GM18505 (cell line): ENCODE results near the gene VNN1.
"Not testable (repeated sequence)": the region's sequence is repeated elsewhere in the genome, so short reads cannot be mapped to it uniquely, and the experiment has no call there.

ENCODE experiments used
- ATAC-seq: cut with Tn5 transposase; IDR thresholded peaks from one replicate; pipeline ENCODE4 v1.9.1; 2021; ENCODE audit not compliant: unreplicated experiment
- POLR2A ChIP-seq: IDR thresholded peaks from 4 replicates; pipeline ENCODE4 v1.6.1; 2011; ENCODE audit warnings: borderline replicate concordance; ENCODE audit not compliant: insufficient read depth, insufficient read length; ENCODE audit errors: extremely low read depth

Gene VNN1

DNA sequence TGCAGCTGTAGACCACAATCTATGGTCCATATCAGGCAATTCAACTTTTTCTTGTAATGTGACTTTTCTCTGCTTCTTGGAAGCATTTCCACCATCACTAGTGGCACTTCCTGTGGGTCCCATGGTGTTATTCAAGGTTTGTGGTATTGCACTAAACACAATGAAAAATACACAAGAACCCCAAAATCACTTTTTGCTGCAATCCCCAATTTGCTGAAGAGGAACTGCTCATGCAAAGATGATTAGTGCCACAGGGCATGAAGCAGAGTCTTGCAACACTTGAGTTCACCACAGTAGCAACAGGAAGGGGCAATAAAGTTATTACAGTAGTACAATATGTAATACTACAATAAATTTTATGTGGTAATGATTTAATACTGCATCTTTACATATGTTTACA is 38.1 kb downstream of the VNN1 start:
- no peak for ATAC-seq

DNA sequence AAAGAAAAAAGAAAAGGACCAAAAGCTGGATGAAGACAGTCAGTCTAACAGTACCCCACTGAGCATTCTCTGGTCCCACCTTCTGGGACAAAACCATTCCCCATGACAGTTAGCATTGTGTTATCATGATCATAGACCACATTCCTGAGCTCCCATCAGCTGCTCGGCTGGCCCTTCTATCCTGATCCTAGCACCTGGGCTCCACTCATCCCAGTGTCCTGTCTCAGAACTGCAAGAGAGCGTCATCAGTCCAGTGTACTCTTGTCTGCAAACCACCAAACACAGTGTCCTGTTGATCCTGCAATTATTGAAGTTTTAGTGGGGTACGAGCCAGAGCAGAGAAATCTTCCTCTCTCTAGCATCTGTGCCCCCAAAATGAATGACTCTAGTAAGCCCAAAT is 38.9 kb downstream of the VNN1 start:
- TF ChIP-seq POLR2A, result no peak

More for the DNA sequence above, 38.1 kb downstream of the VNN1 start:
- no peak for TF ChIP-seq POLR2A

DNA sequence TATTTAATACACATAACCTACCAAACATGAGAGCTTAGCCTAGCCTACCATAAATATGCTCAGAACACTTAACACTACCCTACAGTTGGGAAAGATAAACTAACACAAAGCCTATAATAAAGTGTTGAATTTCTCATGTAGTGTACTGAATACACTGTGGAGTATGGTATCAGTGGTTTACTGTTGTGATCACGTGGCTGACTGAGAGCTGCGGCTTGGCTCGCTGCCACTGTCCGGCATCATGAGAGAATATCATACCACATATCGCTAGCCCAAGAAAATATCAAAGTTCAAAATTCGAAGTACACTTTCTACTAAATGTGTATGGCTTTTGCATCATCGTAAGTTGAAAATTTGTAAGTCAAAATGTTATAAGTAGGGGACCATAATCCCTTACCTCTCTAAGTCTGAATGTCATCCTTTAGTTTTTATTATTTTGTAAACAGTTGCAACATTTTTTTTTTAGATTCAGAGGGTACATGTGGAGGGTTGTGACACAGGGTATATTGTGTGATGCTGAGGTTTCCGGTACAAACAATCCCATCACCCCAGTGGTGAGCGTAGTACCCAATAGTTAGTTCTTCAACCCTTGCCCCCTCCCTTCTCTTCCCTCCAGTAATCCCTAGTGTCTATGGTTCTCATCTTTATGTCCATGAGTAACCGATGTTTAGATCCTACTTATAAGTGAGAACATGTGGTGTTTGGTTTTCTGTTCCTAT is 40.3 kb downstream of the VNN1 start:
- ATAC-seq, result no peak
- TF ChIP-seq POLR2A, result no peak

More for the DNA sequence above, 38.9 kb downstream of the VNN1 start:
- ATAC-seq, result no peak

DNA sequence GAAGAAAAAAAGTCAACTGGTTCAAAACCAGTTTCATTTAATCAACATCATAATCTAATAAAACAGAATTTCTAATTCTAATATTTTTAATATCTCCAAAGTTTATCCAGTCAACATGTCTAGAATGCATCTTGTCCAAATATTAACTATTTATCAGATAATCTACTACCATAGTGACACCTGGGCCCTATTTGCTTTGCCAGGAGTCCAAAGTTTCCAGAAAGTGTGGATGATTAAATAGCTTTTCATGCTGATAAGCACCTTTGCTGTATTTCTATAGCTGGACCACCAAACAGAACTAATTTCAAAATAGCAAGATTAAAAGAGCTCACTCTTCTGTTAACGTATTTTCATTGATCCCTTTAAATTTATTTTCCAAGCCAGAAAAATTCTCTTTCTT is 42.6 kb downstream of the VNN1 start:
- TF ChIP-seq POLR2A, result no peak
- no peak for ATAC-seq

DNA sequence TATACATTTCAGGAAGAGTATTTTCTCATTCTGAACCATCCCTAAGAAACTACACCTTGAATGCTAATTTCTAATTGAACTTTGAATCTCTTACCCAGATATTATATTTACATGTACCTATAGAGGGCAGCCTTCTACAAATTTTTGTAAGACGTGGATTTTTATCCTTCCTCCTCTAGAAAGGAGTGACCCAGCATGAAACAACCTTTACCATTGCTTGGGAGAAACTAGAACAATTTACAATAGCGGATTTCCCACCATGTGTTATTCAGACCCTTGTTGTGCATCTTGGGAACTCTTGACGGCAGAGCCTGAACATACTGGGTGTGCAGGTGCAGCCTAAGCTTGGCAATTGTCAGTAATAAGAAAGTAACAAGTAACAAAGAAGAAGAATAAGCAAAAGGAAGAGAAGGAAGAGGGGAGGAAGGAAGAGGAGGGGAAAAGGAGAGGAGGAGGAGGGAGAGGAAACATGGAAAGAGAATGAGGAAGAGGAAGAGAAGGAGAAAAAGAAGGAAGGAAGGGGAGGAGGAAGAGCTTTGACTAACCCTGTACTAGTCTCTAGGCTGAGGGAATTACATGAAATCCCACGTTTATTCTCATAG is 44.1 kb downstream of the VNN1 start:
- TF ChIP-seq POLR2A, result no peak

DNA sequence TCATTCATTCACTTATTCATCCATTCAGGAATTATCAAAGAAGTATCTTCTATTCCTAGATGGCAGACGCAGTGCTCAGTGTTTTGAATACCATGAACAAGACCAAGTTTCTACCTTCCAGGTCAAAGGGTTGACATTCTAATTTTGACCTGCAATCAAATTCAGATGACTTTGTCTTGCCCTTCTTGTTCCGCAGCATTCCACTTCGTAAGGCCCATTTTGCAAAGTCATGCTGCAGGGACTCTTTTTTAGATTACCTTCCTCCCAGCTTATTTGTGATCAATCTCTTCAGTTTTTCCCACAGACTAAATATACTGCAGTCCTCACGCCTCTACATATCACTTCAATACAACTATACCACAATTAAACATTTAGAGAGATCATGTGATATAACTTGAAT is 47.7 kb downstream of the VNN1 start:
- ATAC-seq, result no peak
- TF ChIP-seq POLR2A, result no peak

More for the DNA sequence above, 44.1 kb downstream of the VNN1 start:
- ATAC-seq, result no peak

DNA sequence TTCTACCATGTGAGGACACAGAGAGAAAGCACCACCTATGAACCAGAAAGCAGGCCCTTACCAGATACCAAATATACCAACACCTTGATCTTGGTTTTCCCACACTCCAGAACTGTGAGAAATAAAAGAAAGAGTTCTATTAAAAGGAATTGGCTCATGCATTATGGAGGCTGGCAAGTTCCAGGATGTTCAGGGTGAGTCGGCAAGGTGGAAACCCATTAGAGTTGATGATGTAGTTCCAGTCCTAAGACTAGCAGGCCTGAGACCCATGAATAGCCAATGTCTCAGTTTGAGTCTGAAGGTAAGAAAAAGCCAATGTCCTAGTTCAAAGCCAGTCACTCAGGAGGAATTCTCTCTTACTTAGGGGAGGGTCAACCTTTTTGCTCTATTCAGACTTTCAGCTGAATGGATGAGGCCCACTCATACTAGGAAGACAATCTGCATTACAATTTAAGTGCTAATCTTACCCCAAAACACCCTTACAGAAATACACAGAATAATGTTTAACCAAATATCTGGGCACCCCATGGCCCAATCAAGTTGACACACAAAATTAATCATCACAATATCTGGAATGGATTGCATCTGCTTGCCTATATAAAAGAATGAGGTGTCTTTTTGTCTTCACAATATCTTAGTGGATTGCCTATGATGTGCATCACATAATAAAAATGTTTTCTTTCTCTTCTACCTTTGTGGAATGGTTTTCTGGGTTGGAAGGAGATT is 49.4 kb downstream of the VNN1 start:
- no peak for ATAC-seq
- TF ChIP-seq POLR2A, result no peak

DNA sequence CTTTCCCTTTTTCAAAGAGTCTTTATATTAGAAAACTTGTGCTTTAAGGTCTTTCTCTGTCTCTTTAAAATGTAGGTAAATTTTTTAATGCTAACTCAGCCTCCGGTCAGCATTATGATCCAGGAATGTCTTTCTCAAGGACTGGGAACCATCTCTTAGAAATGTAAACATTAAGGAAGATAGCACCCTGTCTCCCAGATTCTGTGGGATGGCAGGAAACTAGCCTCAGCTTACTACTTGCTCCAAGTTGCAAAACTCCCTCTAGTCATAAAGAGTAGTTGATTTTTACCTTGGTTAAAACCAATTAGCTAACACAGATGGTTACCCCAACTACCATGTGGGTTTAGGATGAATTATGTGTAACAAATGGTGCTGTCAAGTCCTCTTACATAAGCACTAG is 50.2 kb downstream of the VNN1 start:
- TF ChIP-seq POLR2A, result no peak
- no peak for ATAC-seq

DNA sequence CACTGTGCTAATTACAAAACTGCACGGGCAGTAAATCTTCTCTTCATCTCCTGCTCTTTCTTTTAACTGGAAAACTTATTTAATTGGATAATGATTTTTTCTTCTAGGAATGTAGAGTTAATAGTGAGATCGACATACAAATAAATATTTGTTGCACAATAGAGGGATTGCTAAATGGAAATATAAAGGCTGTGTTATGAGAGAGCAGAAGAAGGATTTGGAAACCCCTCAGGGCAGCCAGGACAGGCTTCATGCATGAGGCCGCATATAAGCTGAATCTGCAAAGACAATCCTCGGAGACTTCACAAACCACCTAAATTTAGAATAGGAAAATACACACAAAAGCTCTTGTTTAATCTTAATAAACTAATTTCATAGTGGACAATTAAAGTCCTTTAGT is 51.9 kb downstream of the VNN1 start:
- ATAC-seq, result no peak

DNA sequence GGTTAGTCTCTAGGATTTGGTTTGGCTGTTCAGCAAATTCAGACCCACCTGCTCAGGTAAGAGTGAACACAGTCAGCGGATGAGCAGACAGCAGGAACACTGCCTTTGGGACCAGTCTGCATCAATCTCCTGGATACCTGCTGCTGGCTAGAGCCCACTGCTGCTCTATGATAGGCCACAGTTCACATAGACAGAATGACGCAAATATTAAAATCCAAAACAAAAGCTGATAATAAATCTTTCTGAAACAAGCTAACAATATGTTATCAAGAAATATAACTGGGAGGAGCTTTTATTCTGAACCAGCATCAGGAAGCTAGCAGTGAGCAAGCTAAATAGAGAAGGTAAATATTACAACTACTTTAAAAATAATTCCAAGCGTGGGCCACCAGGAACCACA is 54.8 kb downstream of the VNN1 start, which contains the start of gene TAAR1:
Gene TAAR1 (minus strand): TSS at position 101 of the 400 bp plus-strand sequence. CDS start 13,179 bp downstream, outside the sequence.
- TF ChIP-seq POLR2A, result no peak
- no peak for ATAC-seq

More for the DNA sequence above, 51.9 kb downstream of the VNN1 start:
- no peak for TF ChIP-seq POLR2A

DNA sequence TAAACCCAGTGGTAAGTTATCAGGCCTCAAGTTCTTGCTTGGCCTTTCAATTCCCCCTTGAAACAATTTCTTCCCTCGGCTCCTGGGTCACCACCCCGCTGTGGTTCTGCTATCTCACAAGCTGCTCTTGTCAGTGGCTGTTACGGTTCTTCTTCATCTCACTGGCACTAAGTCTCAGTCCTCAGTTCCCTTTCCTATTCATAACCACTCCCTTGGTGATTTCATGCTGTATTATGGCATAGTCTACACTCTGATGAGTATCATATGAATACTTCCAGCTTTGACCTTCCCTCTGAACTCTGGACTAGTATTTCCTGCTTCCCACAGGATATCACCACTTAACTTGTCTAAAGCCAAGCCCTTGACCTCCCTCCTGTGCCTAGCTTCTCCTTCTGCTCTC is 62.8 kb downstream of the VNN1 start:
- TF ChIP-seq POLR2A, result no peak
- no peak for ATAC-seq

DNA sequence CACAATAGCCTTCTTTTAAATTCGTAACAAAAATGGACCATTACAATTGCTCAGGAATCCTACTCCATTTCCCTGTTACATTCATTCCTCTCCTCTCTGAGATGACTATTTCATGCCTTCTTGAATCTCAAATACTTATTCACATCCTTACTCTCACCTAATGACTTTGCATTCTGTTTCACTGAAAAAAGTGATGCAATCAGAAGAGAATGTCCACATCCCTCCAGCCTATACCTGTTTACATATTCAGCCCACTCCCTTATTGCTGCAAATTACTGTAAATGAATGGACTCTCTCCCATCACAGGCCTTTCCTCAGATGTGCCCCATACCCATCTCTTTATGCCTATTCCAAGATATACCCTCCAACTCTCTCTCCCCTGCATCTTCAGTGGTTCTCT is 63.4 kb downstream of the VNN1 start:
- no peak for TF ChIP-seq POLR2A
- no peak for ATAC-seq

DNA sequence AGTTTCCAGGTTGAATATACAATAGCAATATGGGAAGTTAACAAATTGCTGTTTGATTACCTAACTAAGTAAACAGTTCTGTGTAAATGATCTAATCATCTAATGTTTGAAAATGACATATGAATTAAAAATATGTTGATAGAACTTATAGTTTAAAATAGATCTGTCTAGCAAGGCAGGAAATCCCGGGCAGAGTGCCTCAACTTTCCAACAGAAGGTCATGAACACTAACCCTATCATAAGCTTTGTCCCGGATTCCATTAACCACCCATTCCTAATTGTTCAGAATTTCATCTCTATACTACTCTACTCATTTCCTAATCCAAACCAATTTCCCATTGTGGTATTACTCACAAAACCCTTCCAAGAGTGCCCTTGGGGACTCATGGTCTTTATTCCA is 65.0 kb downstream of the VNN1 start:
- ATAC-seq, result no peak
- no peak for TF ChIP-seq POLR2A

DNA sequence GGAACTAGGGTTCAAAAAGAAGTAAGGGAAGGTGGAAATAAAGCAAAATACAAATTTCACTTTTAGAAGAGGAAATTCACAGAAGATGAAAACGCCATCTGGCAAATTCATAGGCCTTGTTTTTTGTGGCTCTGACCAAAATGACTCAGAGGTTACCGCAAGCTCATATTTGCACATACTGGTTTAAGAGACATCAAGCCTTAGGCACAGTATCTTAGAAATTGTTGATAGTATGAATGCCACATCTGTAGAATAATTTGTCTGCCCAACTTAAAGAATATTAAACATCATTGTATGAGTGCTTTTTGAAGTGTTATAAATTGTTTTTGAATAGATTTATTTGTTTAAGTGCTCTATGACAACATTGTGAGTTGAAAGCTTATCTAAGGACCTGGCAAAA is 65.5 kb downstream of the VNN1 start:
- TF ChIP-seq POLR2A, result no peak
- peak; percentile 65 for ATAC-seq

DNA sequence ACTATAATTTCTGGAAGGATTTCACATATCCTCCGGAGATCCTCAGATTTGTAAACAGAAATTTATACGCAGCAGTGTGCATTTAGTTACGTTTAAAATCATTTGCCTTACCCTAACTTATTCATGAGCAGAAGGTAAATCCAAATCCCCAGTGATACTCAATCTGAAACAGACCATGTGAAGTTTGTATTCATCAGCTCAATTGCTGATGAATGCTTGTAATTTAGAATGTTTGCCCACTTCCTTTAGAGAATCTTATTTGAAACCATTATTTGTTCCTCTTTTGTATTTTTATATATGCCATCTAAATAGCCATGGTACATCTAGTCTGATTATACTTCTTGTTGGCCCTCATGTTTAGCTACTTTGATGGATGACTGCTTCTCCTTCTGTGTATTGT is 70.3 kb downstream of the VNN1 start:
- ATAC-seq, result no peak
- TF ChIP-seq POLR2A, result no peak

DNA sequence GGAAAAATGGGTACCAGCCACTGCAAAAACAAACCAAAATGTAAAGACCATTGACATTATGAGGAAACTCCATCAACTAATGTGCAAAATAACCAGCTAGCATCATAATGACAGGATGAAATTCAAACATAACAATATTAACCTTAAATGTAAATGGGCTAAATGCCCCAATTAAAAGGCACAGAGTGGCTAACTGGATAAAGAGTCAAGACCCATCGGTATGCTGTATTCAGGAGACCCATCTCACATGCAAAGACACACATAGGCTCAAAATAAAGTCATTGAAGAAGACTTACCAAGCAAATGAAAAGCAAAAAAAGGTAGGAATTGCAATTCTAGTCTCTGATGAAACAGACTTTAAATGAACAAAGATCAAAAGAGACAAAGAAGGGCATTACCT is 76.7 kb downstream of the VNN1 start:
- not testable (repeated sequence) for ATAC-seq

DNA sequence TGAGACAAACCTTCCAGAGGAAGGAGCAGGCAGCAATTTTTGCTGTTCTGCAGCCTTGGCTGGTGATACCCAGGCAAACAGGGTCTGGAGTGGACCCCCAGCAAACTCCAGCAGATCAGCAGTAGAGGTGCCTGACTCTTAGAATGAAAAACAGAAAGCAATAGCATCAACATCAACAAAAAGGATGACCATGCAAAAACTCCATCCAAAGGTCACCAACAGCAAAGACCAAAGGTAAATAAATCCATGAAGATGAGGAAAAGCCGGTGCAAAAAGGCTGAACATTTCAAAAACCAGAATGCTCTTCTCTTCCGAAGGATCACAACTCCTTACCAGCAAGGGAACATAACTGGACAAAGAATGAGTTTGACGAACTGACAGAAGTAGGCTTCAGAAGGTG is 77.9 kb downstream of the VNN1 start:
- not testable (repeated sequence) for ATAC-seq

DNA sequence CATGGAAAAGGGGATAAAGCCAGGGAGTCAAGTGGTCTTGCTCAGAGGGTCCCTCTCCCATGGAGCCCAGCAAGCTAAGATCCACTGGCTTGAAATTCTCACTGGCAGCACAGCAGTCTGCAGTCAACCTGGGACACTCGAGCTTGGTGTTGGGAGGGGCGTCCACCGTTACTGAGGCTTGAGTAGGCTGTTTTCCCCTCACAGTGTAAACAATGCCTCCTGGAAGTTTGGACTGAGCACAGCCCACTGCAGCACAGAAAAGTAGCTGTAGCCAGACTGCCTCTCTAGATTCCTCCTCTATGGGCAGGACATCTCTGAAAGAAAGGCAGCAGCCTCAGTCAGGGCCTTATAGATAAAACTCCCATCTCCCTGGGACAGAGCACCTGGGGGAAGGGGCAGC is 78.6 kb downstream of the VNN1 start:
- ATAC-seq, result not testable (repeated sequence)
